Heart left ventricle (tissue), 16 donors: ENCODE results near the gene CDH12. TPM values are rescaled to one million over a fixed set of nuclear protein-coding genes. Genes with fewer than 3 reads are reported as not detected.

Source experiments
- ATAC-seq, 4 donors: fragments of 200-7000 bp; cut with Tn5 transposase; one replicate each; pipeline ENCODE4 v1.9.1; 2020 to 2022; ENCODE audit warnings: moderate library complexity in 4 of 4, mild to moderate bottlenecking in 3 of 4, moderate number of reproducible peaks in 1 of 4
- DNase-seq, 5 donors: peaks; one replicate each; pipeline ENCODE4 v3.0.0-alpha.2; 2020
- H3K27ac ChIP-seq, 12 donors: fragments of 200-600 bp; sonication (generic) in 4 of 12; one replicate each; pipeline versions ENCODE4 v1.5.0 to v1.8.0; 2016 to 2022; ENCODE audit warnings: mild to moderate bottlenecking in 2 of 12
- H3K27me3 ChIP-seq, 9 donors: fragments of 200-600 bp; sonication (generic) in 2 of 9; one replicate each; pipeline versions ENCODE4 v1.5.1 to v1.8.0; 2016 to 2022; ENCODE audit warnings: mild to moderate bottlenecking in 3 of 9
- H3K36me3 ChIP-seq, 9 donors: fragments of 200-600 bp; sonication (generic) in 2 of 9; one replicate each; pipeline versions ENCODE4 v1.5.0 to v1.8.0; 2018 to 2022; ENCODE audit warnings: mild to moderate bottlenecking in 2 of 9
- H3K4me1 ChIP-seq, 12 donors: fragments of 200-600 bp; sonication (generic) in 4 of 12; one replicate each; pipeline versions ENCODE4 v1.5.0 to v1.8.0; 2016 to 2022; ENCODE audit warnings: mild to moderate bottlenecking in 3 of 12
- H3K4me3 ChIP-seq, 12 donors: fragments of 200-600 bp; sonication (generic) in 4 of 12; one replicate each; pipeline versions ENCODE4 v1.5.0 to v1.8.0; 2017 to 2022; ENCODE audit warnings: mild to moderate bottlenecking in 9 of 12, moderate library complexity in 4 of 12
- H3K9me3 ChIP-seq, 12 donors: fragments of 200-600 bp; sonication (generic) in 4 of 12; one replicate each; pipeline versions ENCODE4 v1.5.0 to v1.8.0; 2016 to 2022; ENCODE audit warnings: mild to moderate bottlenecking in 1 of 12
- POLR2A ChIP-seq, 2 donors: fragments of 450-650 bp; IDR thresholded peaks; one replicate each; pipeline ENCODE4 v1.6.1; 2017; ENCODE audit warnings: antibody characterized with exemption in 2 of 2, mild to moderate bottlenecking in 2 of 2, moderate library complexity in 2 of 2
- whole genome bisulfite sequencing, 4 donors: extraction: QIAGEN DNeasy Blood & Tissue Kit in 2 of 4; methylation state at CpG; one replicate each; pipeline versions ENCODE4 v1.1.5 to v1.1.7; 2013 to 2018; 5-methylcytosine and 5-hydroxymethylcytosine counted together
- intact Hi-C, 10 donors: fragments of 100-400 bp; cut with DNase I; formaldehyde crosslinking; loops; one replicate each; pipeline versions ENCODE4 v1.11.1 to v1.14.2; 2022
- polyA plus RNA-seq, 2 donors: library from polyadenylated mRNA; stranded (reverse); fragments of 200-250 nt; gene quantifications; one replicate each; pipeline ENCODE4 v1.2.3, GENCODE V29; 2013
- total RNA-seq, 9 donors: library from RNA; depleted of rRNA in 2 of 9; stranded (reverse); fragments of >200 nt in 2 of 9; fragmentation: NEBNext Ultra II Directional in 3 of 9; extraction: Animal tissue kit (Norgen Biotek cat#: 25700) in 3 of 9; gene quantifications; one replicate each; pipeline versions ENCODE4 v1.1.0 to v1.2.4, GENCODE V29; 2016 to 2023
- TF ChIP-seq, protein P1 (sequence below), 12 donors: fragments of 200-600 bp; sonication (generic) in 4 of 12; IDR thresholded peaks; one replicate each; pipeline versions ENCODE4 v1.5.0 to v1.8.0; 2018 to 2022; ENCODE audit warnings: antibody characterized with exemption in 12 of 12, mild to moderate bottlenecking in 5 of 12
- donor health status: ischemic (EF 13 %, LVEDD 7.1; RV severe dilation, severe dysfunction).
- donor health status: healthy with polysubstance abuse.
- donor health status: DM: no; HTN: yes; CAD: no.
- donor health status: DM: no; HTN: no; CAD: no.
- donor health status: ischemic (EF 25% LVEDD 6.9; RV normal size, moderate dysfunction).
- donor health status: ischemic (EF 25% LVEDD 5.7; RV mildly dilated, moderate dysfunction).
- donor health status: healthy.
- donor health status: DM: yes; HTN: yes; CAD: no.
- donor health status: ischemic (EF 35%, LVEDD 5.7; RV mildly dilated, moderate dysfunction).
- donor health status: nonischemic (EF 11% LVEDD 7.7; RV severe dilation, severe dysfunction).
- donor health status: DM: yes; HTN: yes; CAD: no.
- donor health status: PGD.
- donor health status: ischemic (EF 29% LVEDD 5.4; RV normal size, mild dysfunction).
- donor health status: nonischemic (EF 23%, LVEDD 6.1; RV moderate dilation, normal function).

CDH12 gene
- total and polyA plus RNA-seq, 11 donors, result 0.11 TPM; not detected in 10

- H3K27me3 ChIP-seq, result no peaks in the 10 kb centered on the region
- 69 to 76% (median 73%) methylated on average over 1 of the region's 1 CpG for WGBS, 4 donors
- TF ChIP-seq POLR2A (IDR thresholded peaks at IDR 0.05), result no peak
- TF ChIP-seq, protein P1, sequence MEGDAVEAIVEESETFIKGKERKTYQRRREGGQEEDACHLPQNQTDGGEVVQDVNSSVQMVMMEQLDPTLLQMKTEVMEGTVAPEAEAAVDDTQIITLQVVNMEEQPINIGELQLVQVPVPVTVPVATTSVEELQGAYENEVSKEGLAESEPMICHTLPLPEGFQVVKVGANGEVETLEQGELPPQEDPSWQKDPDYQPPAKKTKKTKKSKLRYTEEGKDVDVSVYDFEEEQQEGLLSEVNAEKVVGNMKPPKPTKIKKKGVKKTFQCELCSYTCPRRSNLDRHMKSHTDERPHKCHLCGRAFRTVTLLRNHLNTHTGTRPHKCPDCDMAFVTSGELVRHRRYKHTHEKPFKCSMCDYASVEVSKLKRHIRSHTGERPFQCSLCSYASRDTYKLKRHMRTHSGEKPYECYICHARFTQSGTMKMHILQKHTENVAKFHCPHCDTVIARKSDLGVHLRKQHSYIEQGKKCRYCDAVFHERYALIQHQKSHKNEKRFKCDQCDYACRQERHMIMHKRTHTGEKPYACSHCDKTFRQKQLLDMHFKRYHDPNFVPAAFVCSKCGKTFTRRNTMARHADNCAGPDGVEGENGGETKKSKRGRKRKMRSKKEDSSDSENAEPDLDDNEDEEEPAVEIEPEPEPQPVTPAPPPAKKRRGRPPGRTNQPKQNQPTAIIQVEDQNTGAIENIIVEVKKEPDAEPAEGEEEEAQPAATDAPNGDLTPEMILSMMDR (IDR thresholded peaks at IDR 0.05), result no peak
- no peaks in the 10 kb centered on the region for H3K9me3 ChIP-seq
- intact Hi-C loops, result no loop called here
- ATAC-seq (no peak), DNase-seq (no peak)
- no peak overlapping the region for H3K27ac ChIP-seq
- H3K4me3 ChIP-seq, result peak overlapping the region in 6 of 12 donors; percentile 21 to 43 (median 34)
- H3K4me1 ChIP-seq, result no peaks in the 10 kb centered on the region
- H3K36me3 ChIP-seq, result no peaks in the 10 kb centered on the region
Observed at GRCh38 chr5:21818370-21818720, 1034.8 kb downstream of the CDH12 start.

DNA sequence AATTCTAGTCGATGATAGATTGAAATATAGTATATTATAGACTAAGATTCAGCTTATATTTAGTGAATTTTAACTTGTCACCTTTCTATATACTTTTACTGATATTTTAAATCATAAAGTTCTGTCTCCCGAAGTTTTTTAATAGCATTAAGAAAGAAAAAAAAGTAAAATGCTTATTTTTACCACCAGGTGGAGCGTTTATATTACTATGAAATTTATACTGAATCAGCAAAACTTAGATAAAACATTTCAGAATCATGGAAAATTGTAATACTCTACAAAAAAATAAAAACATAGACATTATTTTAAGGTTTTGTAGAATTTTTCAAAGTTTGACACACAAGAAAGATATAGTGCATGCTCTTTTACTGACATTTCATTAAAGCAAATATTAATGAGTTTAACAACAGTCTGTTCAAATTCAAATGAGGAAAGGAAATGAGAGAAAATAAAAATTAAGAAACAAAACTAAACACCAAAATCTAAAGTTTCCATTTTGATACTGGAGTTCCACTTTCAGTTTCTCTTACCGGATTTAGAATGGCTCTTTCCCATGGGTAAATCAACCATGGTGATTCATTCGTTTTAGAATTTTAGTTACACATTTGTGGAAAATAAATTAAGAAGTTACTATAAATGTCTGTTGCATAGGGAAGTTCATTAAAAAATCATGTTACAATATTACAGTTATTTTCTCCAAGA, 1035.3 kb downstream of the CDH12 start:
- peak overlapping the region in 1 of 12 donors; percentile 47 for H3K27ac ChIP-seq

GRCh38 chr5:21810737-21811316, 1042.3 kb downstream of the CDH12 start:
- 25 to 29% (median 26%) methylated on average over 5 of the region's 5 CpGs for WGBS, 4 donors
- intact Hi-C loops, result no loop called here
- no peak for ATAC-seq
- no peak overlapping the region for H3K27ac ChIP-seq
- DNase-seq, result no peak
- no peaks in the 10 kb centered on the region for H3K27me3 ChIP-seq
- H3K36me3 ChIP-seq, result no peaks in the 10 kb centered on the region
- H3K4me3 ChIP-seq, result no peak overlapping the region
- TF ChIP-seq, protein P1 (IDR thresholded peaks at IDR 0.05), result peak in 8 of 12 donors; percentile 19 to 56 (median 34)
- no peak for TF ChIP-seq POLR2A (IDR thresholded peaks at IDR 0.05)
- no peaks in the 10 kb centered on the region for H3K4me1 ChIP-seq
- no peaks in the 10 kb centered on the region for H3K9me3 ChIP-seq

More for the DNA sequence above, 1035.3 kb downstream of the CDH12 start:
- Histone ChIP-seq H3K4me1 (no peaks in the 10 kb centered on the region), H3K36me3 (no peaks in the 10 kb centered on the region), H3K9me3 (no peaks in the 10 kb centered on the region), H3K27me3 (no peaks in the 10 kb centered on the region), H3K4me3 (peak overlapping the region in 9 of 12 donors; percentile 3 to 43 (median 32))
- no peak for DNase-seq
- no peak for ATAC-seq
- WGBS, 4 donors, result 42 to 50% (median 45%) methylated on average over 5 of the region's 5 CpGs
- TF ChIP-seq POLR2A (IDR thresholded peaks at IDR 0.05), result no peak
- TF ChIP-seq, protein P1 (IDR thresholded peaks at IDR 0.05), result peak in 8 of 12 donors; percentile 7 to 39 (median 30)
- intact Hi-C loops, result no loop called here

DNA sequence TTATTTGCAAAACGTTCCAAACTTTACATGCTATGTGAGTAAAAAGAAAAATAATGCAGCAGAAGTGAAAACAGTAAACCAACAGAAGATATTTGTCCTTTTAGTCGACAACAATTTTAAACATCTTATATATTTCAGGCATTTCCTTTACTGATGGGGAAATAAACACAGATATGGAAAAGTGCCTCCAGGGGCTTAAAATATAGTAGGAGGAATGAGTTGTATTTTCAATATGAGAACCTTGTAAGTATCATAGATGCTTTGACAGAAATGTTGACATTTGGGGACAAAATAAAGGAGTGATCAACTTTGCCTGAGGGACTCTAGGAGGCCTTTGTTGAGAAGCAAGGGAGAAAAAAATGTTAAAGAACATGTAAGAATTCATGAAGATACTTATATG, 1043.5 kb downstream of the CDH12 start:
- ATAC-seq (no peak), DNase-seq (no peak)
- Histone ChIP-seq H3K9me3 (no peaks in the 10 kb centered on the region), H3K4me1 (no peaks in the 10 kb centered on the region), H3K27me3 (no peaks in the 10 kb centered on the region), H3K27ac (no peak overlapping the region), H3K4me3 (no peak overlapping the region), H3K36me3 (no peaks in the 10 kb centered on the region)
- WGBS, 4 donors, result 29 to 40% (median 34%) methylated on average over 2 of the region's 2 CpGs
- TF ChIP-seq POLR2A (IDR thresholded peaks at IDR 0.05), result no peak
- TF ChIP-seq, protein P1 (IDR thresholded peaks at IDR 0.05), result no peak
- intact Hi-C loops, result no loop called here
